SU-DHL-6 (cell line): ENCODE results near the gene ABCA5.

Source experiments
- H2AFZ ChIP-seq: fragments of 200-600 bp; sonication (generic); 2 replicates; pipeline ENCODE4 v1.6.1; 2014; ENCODE audit warnings: low read depth, mild to moderate bottlenecking, moderate library complexity, mixed read lengths, antibody characterized with exemption, low read length; ENCODE audit not compliant: severe bottlenecking
- H3F3A ChIP-seq: fragments of 200-600 bp; shearing (Covaris generic); 2 replicates; pipeline ENCODE4 v1.6.0; 2016; ENCODE audit warnings: antibody characterized with exemption, mild to moderate bottlenecking; ENCODE audit not compliant: insufficient read depth
- H3K27ac ChIP-seq: fragments of 200-600 bp; sonication (generic); 2 replicates; pipeline ENCODE4 v1.5.1; 2016; ENCODE audit warnings: low read depth, mild to moderate bottlenecking, low read length, moderate library complexity, mixed read lengths
- H3K27me3 ChIP-seq: fragments of 200-600 bp; sonication (generic), shearing (Covaris generic); 2 replicates; pipeline ENCODE4 v1.6.0; 2014; ENCODE audit warnings: mild to moderate bottlenecking, low read length
- H3K36me3 ChIP-seq: fragments of 200-600 bp; sonication (generic); 2 replicates; pipeline ENCODE4 v1.6.1; 2014; ENCODE audit warnings: mild to moderate bottlenecking, low read length, mixed read lengths
- H3K4me2 ChIP-seq: fragments of 300-600, 200-600 bp; shearing (Covaris generic), sonication (generic); 2 replicates; pipeline ENCODE4 v1.6.0; 2014; ENCODE audit warnings: low read length, low read depth, mild to moderate bottlenecking; ENCODE audit not compliant: poor library complexity, severe bottlenecking
- H3K4me3 ChIP-seq: fragments of 200-600 bp; sonication (generic); 2 replicates; pipeline ENCODE4 v1.5.1; 2014; ENCODE audit warnings: antibody characterized with exemption, low read length, mild to moderate bottlenecking, mixed read lengths; ENCODE audit not compliant: insufficient read depth, poor library complexity, severe bottlenecking
- H3K79me2 ChIP-seq: fragments of 200-600 bp; sonication (generic); 2 replicates; pipeline ENCODE4 v1.6.1; 2014; ENCODE audit warnings: mild to moderate bottlenecking, low read length, moderate library complexity; ENCODE audit not compliant: insufficient read depth
- H3K9ac ChIP-seq: fragments of 200-600 bp; sonication (generic); 2 replicates; pipeline ENCODE4 v1.7.0; 2014; ENCODE audit warnings: mild to moderate bottlenecking, low read length
- H3K9me2 ChIP-seq: fragments of 200-600 bp; sonication (generic); replicated peaks from 2 replicates; pipeline ENCODE4 v1.6.1; 2014; ENCODE audit warnings: low read length; ENCODE audit not compliant: insufficient read depth
- H3K9me3 ChIP-seq: fragments of 200-600 bp; sonication (generic); 2 replicates; pipeline ENCODE4 v1.6.1; 2014; ENCODE audit warnings: low read length, mixed read lengths; ENCODE audit not compliant: insufficient read depth
- H4K20me1 ChIP-seq: fragments of 200-600 bp; sonication (generic); 2 replicates; pipeline ENCODE4 v1.6.1; 2014; ENCODE audit warnings: low read depth, mild to moderate bottlenecking, antibody characterized with exemption, low read length, moderate library complexity, mixed read lengths
- EZH2phosphoT487 ChIP-seq: fragments of 200-600 bp; sonication (generic), shearing (Covaris generic); conservative IDR thresholded peaks from 2 replicates; pipeline ENCODE4 v1.6.1; 2018; ENCODE audit warnings: mild to moderate bottlenecking, antibody characterized with exemption, low read length, moderate library complexity, mixed read lengths
- TF ChIP-seq, protein P1 (sequence below): fragments of 200-600 bp; sonication (generic); IDR thresholded peaks from one replicate; pipeline ENCODE4 v1.5.1; 2017; ENCODE audit warnings: antibody characterized with exemption, mild to moderate bottlenecking, low read length, moderate library complexity; ENCODE audit not compliant: insufficient read depth, poor library complexity, severe bottlenecking

ABCA5 gene

DNA sequence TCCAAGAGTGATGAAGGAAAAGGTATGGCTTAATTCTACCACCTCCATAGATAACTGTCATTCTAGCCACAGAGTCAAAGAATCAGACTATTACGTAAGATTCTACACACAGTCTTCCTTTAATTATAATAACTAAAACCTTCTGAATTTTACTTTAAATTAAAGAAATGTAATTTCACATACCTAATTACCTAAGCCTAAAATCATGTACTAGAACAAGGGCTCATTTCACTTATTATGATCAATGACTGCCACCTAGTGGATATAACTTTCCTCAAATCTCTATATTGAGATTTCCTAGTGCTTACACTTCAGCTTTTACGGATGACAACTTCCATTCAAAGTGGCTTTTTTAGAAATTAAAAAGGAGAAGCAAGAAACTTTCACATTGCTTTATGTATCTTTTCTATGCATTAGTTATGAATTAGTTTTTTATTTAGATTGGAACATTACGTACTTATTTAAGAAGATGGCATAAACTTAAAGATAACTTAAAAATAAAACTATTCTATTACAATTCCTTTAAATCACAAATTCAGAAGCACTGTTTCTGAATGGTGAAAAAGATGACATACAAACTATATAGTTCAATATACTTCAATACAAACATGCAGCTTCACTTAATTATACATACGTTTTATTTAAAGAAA lies 80.1 kb downstream of the ABCA5 start:
- Histone ChIP-seq H3K9me2 (no peaks in the 10 kb centered on the region), H3K4me3 (no peak overlapping the region), H3F3A (no peaks in the 10 kb centered on the region; the same call in 1 of the 2 replicates), H3K27me3 (no peaks in the 10 kb centered on the region), H3K4me2 (no peak overlapping the region), H4K20me1 (no peaks in the 10 kb centered on the region), H3K9me3 (no peaks in the 10 kb centered on the region), H2AFZ (no peak overlapping the region), H3K79me2 (no peaks in the 10 kb centered on the region), H3K27ac (no peak overlapping the region), H3K36me3 (no peaks in the 10 kb centered on the region), H3K9ac (no peak overlapping the region)
- no peak for TF ChIP-seq EZH2phosphoT487
- TF ChIP-seq, protein P1, sequence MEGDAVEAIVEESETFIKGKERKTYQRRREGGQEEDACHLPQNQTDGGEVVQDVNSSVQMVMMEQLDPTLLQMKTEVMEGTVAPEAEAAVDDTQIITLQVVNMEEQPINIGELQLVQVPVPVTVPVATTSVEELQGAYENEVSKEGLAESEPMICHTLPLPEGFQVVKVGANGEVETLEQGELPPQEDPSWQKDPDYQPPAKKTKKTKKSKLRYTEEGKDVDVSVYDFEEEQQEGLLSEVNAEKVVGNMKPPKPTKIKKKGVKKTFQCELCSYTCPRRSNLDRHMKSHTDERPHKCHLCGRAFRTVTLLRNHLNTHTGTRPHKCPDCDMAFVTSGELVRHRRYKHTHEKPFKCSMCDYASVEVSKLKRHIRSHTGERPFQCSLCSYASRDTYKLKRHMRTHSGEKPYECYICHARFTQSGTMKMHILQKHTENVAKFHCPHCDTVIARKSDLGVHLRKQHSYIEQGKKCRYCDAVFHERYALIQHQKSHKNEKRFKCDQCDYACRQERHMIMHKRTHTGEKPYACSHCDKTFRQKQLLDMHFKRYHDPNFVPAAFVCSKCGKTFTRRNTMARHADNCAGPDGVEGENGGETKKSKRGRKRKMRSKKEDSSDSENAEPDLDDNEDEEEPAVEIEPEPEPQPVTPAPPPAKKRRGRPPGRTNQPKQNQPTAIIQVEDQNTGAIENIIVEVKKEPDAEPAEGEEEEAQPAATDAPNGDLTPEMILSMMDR = peak; percentile 60

DNA sequence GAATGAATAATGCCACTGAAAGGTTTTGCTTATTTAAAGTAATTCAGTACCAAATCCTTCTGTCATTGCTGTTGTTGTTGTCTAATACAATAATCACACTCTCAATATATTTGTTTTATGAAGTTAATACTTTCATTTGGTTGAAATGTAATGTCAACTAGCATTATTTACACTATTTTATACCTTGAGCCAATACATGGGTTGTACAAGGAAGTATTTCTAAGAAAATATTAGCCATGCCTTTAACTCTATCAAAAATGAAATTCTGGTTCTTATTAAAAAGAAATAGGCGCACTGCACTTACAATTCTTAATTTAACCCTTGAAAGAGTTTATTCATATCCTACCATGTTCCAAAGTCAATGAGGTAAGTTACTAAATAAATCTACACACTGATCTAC lies 80.7 kb downstream of the ABCA5 start:
- H3K4me3 ChIP-seq = no peak overlapping the region
- TF ChIP-seq, protein P1 = no peak
- TF ChIP-seq EZH2phosphoT487 = no peak
- H3F3A ChIP-seq = no peaks in the 10 kb centered on the region; the same call in 1 of the 2 replicates
- H3K9me3 ChIP-seq = no peaks in the 10 kb centered on the region
- H3K9ac ChIP-seq = no peak overlapping the region
- H3K36me3 ChIP-seq = no peaks in the 10 kb centered on the region
- H3K27me3 ChIP-seq = no peaks in the 10 kb centered on the region
- H3K27ac ChIP-seq = no peak overlapping the region
- no peaks in the 10 kb centered on the region for H4K20me1 ChIP-seq
- no peak overlapping the region for H3K4me2 ChIP-seq
- H3K9me2 ChIP-seq = no peaks in the 10 kb centered on the region
- no peaks in the 10 kb centered on the region for H3K79me2 ChIP-seq
- no peak overlapping the region for H2AFZ ChIP-seq

DNA sequence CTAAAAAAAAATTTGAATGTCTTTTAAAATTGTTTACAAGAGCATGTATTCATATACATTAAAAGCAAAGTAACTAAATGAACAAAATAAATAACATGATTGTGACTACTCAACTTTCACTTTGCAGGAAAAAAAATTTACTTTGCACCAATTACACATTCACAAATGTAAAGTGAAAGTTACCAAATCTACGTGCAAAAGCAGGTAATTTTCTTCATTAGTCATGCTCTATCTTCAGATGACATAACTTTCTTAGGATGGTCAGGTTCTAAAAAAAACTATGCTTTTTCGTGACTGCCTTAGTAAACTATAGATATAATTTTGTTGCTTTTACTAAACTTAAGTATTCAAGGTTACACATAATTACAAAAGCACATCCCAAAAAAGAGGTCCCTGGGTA lies 81.3 kb downstream of the ABCA5 start:
- H3F3A ChIP-seq = no peaks in the 10 kb centered on the region; the same call in 1 of the 2 replicates
- H3K27me3 ChIP-seq = no peaks in the 10 kb centered on the region
- H3K27ac ChIP-seq = no peak overlapping the region
- H3K4me2 ChIP-seq = peak overlapping the region; percentile 3
- no peak overlapping the region for H3K9ac ChIP-seq
- no peak overlapping the region for H3K4me3 ChIP-seq
- H2AFZ ChIP-seq = no peak overlapping the region
- no peaks in the 10 kb centered on the region for H3K36me3 ChIP-seq
- no peaks in the 10 kb centered on the region for H3K9me3 ChIP-seq
- H3K9me2 ChIP-seq = no peaks in the 10 kb centered on the region
- H3K79me2 ChIP-seq = no peaks in the 10 kb centered on the region
- no peaks in the 10 kb centered on the region for H4K20me1 ChIP-seq
- TF ChIP-seq EZH2phosphoT487 = no peak

DNA sequence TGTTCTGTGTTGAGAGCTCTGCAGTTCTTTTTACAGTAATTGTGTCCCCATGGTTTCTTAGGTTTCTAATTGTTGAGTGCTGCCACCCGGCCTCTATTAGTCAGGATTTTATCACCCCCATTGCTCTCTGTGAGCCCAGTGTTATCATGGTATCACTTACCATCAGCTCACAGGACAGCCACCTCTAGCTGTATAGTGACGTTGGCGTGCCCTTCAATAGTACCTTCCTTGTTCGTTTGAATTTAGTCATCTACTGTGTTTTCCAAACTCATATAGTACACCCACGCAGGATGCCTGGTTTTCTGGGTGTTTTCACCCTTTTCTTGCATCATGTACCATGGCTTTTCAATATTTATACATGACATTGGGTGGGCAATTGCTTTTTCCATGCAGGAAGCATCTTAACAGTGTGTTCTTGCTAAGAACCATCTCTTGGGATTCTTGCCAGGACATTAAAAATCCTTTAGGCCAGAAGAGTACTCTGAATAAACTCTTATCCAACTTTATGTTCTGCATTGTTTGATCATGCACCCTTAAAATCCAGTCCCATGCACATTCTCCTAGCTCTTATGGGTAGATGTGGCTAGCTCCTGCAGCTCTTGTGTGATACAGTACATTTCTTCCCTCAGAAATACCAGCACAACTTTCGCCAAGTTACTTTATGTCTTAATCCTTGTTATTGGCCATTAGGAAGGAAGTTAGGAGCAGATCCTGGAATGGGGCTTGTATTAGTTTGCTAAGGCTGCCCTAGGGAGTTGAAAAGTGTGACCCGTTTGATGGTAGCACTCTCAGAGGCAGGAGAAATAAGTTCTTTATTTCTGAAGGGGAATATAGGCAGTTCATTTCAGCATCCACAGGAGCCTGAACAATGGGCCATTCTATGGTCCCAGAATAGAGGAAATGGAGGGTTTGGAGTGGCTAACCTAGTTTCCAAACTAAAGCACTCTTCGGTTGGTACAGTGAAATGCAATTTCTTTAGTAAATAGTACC lies 87.0 kb downstream of the ABCA5 start:
- Histone ChIP-seq H4K20me1 (no peaks in the 10 kb centered on the region), H3K4me2 (no peak overlapping the region), H3K27ac (no peak overlapping the region), H3K27me3 (no peaks in the 10 kb centered on the region), H3F3A (no peaks in the 10 kb centered on the region), H3K9ac (no peak overlapping the region), H3K79me2 (no peaks in the 10 kb centered on the region), H3K4me3 (no peak overlapping the region), H3K9me2 (no peaks in the 10 kb centered on the region), H3K9me3 (no peaks in the 10 kb centered on the region), H3K36me3 (no peaks in the 10 kb centered on the region), H2AFZ (no peak overlapping the region)
- no peak for TF ChIP-seq EZH2phosphoT487
- TF ChIP-seq, protein P1 = no peak
